AG09319 (cell line): ENCODE results near the gene EXOSC1.

Source experiments
- DNase-seq: peaks from one replicate; pipeline ENCODE4 v3.0.0-alpha.2; 2010; ENCODE audit warnings: low read depth; ENCODE audit errors: extremely low read depth
- TF ChIP-seq, protein P1 (sequence below): IDR thresholded peaks from 2 replicates; pipeline ENCODE4 v1.5.1; 2011; ENCODE audit warnings: low read depth, mild to moderate bottlenecking, inconsistent platforms, low read length, moderate library complexity

The EXOSC1 gene

DNA sequence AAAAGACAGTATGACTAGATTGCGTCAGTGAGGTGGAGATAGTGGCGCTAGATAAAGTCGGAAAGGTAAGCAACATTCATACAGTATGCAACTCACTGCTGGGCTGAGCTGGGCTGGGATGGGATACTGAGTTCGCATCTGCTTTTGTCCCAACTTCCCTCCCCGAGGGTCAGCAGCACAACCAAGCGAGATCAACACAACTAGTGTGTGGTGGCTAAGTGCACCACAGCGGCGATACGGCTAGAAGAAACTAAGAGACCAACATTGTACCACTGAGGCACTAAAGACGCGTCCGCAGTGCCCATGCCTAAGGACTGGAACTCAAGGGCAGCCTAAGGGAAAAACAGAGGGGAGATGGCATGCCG lies 467 bp downstream of the EXOSC1 start:
- TF ChIP-seq, protein P1, sequence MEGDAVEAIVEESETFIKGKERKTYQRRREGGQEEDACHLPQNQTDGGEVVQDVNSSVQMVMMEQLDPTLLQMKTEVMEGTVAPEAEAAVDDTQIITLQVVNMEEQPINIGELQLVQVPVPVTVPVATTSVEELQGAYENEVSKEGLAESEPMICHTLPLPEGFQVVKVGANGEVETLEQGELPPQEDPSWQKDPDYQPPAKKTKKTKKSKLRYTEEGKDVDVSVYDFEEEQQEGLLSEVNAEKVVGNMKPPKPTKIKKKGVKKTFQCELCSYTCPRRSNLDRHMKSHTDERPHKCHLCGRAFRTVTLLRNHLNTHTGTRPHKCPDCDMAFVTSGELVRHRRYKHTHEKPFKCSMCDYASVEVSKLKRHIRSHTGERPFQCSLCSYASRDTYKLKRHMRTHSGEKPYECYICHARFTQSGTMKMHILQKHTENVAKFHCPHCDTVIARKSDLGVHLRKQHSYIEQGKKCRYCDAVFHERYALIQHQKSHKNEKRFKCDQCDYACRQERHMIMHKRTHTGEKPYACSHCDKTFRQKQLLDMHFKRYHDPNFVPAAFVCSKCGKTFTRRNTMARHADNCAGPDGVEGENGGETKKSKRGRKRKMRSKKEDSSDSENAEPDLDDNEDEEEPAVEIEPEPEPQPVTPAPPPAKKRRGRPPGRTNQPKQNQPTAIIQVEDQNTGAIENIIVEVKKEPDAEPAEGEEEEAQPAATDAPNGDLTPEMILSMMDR, result no peak
- no peak for DNase-seq

DNA sequence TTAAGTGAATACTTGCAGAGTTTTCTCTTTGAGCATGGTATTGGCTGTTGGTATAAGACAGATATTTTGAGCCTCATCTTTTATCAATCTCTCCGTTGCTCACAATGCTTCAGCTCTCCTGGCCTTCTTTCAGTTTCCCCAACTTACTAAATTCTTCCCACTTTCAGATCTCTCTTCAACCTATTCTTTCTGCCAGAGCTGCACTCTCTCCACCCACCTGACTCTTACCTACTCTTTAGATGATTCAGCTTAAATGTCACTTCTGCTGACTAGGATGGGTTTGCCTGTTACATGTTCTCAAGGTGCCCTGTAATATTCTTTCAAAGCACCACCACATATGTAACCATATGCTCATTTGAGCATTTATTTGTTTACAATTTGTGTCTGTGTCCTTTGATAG lies 1.6 kb downstream of the EXOSC1 start:
- TF ChIP-seq, protein P1, result no peak
- no peak for DNase-seq

DNA sequence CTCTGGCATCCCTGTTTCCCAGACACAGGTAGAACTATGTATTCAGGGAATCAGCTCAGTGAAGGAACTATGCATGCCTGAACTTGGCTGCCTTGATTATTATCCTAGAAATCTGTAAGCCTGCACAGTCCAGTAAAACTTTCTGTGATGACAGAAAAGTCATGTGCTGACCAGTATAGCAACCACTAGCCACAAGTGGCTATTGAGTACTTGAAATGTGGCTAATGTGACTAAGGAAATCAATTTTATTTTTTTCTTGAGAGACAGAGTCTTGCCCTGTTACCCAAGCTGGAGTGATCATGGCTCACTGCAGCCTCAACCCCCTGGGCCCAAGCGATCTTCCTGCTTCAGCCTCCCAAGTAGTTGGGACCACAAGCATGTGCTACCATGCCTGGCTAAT lies 3.5 kb downstream of the EXOSC1 start:
- TF ChIP-seq, protein P1, result no peak
- DNase-seq, result no peak

DNA sequence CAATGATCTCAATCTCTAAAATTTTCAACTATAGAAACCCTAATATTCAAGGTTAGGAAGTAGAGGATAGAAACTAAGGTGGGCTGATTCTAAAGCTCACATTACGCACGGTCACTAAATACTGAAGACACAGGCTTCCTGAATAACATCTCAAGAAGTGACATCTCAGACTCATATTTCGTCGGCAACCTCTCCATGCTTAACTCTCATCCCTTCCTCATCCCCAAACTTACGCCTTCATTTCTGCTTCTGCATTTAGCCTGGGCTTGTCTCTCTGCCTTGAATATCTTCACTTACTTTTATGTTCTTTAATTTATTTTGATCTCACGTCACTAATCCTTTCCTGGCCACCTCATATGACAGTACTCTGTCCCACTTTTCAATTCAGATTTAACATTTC lies 10.6 kb downstream of the EXOSC1 start:
- TF ChIP-seq, protein P1, result no peak
- no peak for DNase-seq

DNA sequence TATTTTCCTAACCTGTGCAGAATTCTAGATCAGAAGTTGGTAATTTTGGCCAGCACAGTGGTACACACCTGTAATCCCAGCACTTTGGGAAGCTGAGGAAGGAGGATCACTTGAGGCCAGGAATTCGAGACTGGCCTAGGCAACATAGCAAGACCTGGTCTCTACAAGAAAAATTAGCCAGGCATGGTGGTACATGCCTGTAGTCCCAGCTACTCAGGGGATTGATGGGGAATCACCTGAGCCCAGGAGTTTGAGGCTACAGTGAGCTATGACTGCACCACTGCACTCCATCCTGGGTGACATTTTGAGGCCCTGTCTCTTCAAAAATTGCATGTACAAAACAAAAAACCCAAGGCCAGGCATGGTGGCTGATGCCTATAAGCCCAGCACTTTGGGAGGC lies 11.2 kb downstream of the EXOSC1 start:
- DNase-seq, result no peak
- TF ChIP-seq, protein P1, result no peak

DNA sequence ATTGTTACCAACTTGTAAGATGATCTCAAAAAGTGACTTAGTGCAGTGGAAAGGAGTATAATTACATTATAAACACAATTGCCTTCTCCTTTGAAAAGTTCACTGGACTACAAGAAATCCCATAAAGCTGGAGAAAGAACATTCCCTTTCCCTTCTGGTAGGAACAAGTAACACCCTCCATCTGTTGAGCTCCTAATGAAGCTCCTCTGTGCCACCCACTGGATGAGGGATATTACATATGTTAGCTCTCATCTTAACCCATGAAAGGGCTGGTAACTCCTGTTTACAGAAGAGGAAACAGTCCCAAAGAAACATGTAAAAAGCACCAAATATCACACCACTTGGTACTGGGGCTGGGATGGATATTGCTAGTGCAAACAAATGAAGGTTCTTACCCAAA lies 11.8 kb downstream of the EXOSC1 start:
- TF ChIP-seq, protein P1, result no peak
- no peak for DNase-seq

DNA sequence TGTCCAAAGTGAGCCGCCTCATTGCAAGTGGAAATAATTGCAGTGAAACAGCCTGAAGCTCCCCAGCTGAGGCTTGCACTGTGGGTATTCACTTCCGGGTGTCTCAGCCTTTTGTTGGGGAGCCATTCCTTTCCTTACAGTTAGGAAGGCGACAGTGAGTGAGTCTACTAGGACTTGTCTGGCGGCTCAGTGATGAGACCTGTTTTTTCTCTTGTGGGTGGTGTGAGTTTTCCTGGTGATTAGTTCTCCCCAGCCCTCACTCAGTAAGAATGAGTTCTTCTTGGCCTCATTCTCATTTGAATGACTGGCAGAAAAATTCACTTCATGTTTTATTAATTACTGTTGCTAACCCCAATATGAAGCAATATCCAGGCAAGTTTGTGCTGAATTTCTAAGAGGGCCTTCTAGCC lies 17.2 kb downstream of the EXOSC1 start:
- TF ChIP-seq, protein P1, result no peak
- DNase-seq, result no peak
